ENCODE measurements around the gene ANAPC2. TPM values are rescaled to one million over a fixed set of nuclear protein-coding genes. Genes with fewer than 3 reads are reported as not detected.

ANAPC2 gene
- total and polyA plus RNA-seq, 2 of the 4 experiments (the other 2 are of a cell fraction): 9.3 to 29.5 TPM

DNA sequence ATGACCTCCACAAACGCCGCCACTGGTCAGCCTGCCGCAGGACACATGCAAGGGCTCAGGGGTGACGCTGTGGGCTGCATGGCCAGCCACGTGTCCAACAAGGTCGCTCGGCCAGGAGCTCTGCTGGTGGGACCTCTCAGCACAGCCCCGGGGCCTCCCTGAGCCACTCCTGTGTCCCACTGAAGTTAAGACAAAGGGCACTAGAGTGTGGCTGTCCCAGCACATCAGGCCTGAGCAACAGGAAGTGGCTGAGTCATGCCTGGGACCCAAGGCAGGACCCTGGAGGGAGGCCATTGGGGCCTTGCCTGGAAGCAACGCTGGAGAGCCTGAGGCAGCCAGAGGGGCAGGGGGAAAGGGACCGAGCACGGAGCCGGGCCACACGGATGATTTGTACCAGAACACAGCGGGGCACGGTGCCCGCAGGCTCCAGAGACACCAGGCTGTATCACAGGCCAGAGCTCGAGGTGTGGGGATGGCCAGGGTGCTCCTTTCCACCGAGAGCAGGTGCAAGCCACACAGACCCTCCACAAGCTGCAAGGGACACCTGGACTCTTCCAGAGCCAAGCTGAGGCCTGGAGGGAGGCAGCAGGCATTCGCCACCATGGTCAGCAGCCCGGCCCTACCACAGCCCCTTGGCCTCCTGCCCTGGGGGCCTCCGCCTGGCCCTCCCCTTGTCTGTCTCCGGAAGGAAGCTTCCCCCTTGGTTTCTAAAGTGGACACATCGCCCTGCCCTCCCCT lies 10.0 kb downstream of the ANAPC2 start:
- Histone ChIP-seq H3K56ac (ENCODE audit: extremely low read depth, insufficient read depth, low read length) (no peak overlapping the region), H3K9me3 (ENCODE audit: control insufficient read depth, insufficient read depth, low read length) (no peaks in the 10 kb centered on the region), H2AK9ac (replicated peaks; ENCODE audit: low read depth, low read length, poor library complexity) (peak overlapping the region; percentile 71), H3K4me1 (ENCODE audit: control insufficient read depth, insufficient read depth, low read length) (no peaks in the 10 kb centered on the region; the same call in 1 of the 2 replicates), H4K5ac (ENCODE audit: low read depth, low read length) (no peak overlapping the region), H4K8ac (ENCODE audit: low read depth in 2 of 2, low read length in 2 of 2) (no peak overlapping the region), H3K36me3 (ENCODE audit: control insufficient read depth, insufficient read depth, low read length) (peaks cover 51% of the 10 kb centered on the region), H2AK5ac (ENCODE audit: low read depth, low read length) (no peak overlapping the region), H3K27ac (ENCODE audit: insufficient read depth, low read length) (no peak overlapping the region), H4K20me1 (ENCODE audit: insufficient read depth, low read length) (no peaks in the 10 kb centered on the region; the same call in 1 of the 2 replicates), H3K4me3 (ENCODE audit: insufficient read depth, low read depth, low read length) (no peak overlapping the region), H3K79me1 (ENCODE audit: low read depth in 1 of 2, low read length in 2 of 2) (no peaks in the 10 kb centered on the region), H4K91ac (ENCODE audit: insufficient read depth, low read depth, low read length) (no peak overlapping the region), H3K4ac (ENCODE audit: low read depth, low read length) (no peak overlapping the region; the same call in 1 of the 2 replicates), H2AFZ (replicated peaks; ENCODE audit: low read length, poor library complexity) (no peak overlapping the region), H2BK120ac (ENCODE audit: low read depth, low read length) (no peak overlapping the region), H2BK5ac (ENCODE audit: low read depth, low read length, poor library complexity, severe bottlenecking) (no peak overlapping the region), H3K14ac (replicated peaks; ENCODE audit: low read depth, low read length) (no peak overlapping the region), H3K27me3 (ENCODE audit: control insufficient read depth, insufficient read depth, low read length) (no peaks in the 10 kb centered on the region), H3K9me1 (ENCODE audit: insufficient read depth, low read length) (0 out of 2 replicates have a peak, but pooled peaks cover 2% of the 10 kb centered on the region), H3K18ac (ENCODE audit: low read depth, low read length) (no peak overlapping the region), H3K23ac (ENCODE audit: low read depth, low read length) (no peak overlapping the region), H3K9ac (ENCODE audit: low read depth, low read length) (no peak overlapping the region), H2BK20ac (ENCODE audit: low read depth, low read length) (no peak overlapping the region), H2BK15ac (ENCODE audit: low read depth, low read length) (no peak overlapping the region), H3K4me2 (ENCODE audit: low read depth, low read length) (no peak overlapping the region)
- WGBS, 2 experiments (ENCODE audit: extremely low coverage in 2 of 2, insufficient read length in 1 of 2): 92% methylated on average over 15 of the region's 23 CpGs; no CpG with 5 or more reads in 1 of the 2 experiments
- DNase-seq (no peak), ATAC-seq (ENCODE audit: low read depth) (no peak)
- CTCF ChIA-PET: no interaction called here
- in situ Hi-C loops (cut with MboI; ENCODE audit: low sequenced_read_pairs): no loop called here
- dilution Hi-C loops (cut with HindIII; ENCODE audit: low sequenced_read_pairs, unreplicated experiment): no loop called here
- no TSS peak for BruUV-seq (replicated peaks)
- POLR2A ChIA-PET (ENCODE audit: unreplicated experiment): no interaction called here
- TF ChIP-seq, protein P1, sequence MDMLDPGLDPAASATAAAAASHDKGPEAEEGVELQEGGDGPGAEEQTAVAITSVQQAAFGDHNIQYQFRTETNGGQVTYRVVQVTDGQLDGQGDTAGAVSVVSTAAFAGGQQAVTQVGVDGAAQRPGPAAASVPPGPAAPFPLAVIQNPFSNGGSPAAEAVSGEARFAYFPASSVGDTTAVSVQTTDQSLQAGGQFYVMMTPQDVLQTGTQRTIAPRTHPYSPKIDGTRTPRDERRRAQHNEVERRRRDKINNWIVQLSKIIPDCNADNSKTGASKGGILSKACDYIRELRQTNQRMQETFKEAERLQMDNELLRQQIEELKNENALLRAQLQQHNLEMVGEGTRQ (IDR thresholded peaks at IDR 0.05; ENCODE audit: low read depth, low read length): no peak
- TF ChIP-seq, protein P2, sequence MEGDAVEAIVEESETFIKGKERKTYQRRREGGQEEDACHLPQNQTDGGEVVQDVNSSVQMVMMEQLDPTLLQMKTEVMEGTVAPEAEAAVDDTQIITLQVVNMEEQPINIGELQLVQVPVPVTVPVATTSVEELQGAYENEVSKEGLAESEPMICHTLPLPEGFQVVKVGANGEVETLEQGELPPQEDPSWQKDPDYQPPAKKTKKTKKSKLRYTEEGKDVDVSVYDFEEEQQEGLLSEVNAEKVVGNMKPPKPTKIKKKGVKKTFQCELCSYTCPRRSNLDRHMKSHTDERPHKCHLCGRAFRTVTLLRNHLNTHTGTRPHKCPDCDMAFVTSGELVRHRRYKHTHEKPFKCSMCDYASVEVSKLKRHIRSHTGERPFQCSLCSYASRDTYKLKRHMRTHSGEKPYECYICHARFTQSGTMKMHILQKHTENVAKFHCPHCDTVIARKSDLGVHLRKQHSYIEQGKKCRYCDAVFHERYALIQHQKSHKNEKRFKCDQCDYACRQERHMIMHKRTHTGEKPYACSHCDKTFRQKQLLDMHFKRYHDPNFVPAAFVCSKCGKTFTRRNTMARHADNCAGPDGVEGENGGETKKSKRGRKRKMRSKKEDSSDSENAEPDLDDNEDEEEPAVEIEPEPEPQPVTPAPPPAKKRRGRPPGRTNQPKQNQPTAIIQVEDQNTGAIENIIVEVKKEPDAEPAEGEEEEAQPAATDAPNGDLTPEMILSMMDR (conservative IDR thresholded peaks at IDR 0.05; ENCODE audit: low read depth, low read length): no peak
- no peak for TF ChIP-seq SMC3 (IDR thresholded peaks at IDR 0.05; ENCODE audit: low read depth, low read length)
- intact Hi-C loops (cut with micrococcal nuclease): no loop called here
